HG02763 (cell line): ENCODE data around the gene PPP6R1.

Experiments used
- ATAC-seq: cut with Tn5 transposase; IDR thresholded peaks from one replicate; pipeline ENCODE4 v1.9.1; 2021; ENCODE audit warnings: mild to moderate bottlenecking, moderate library complexity; ENCODE audit not compliant: unreplicated experiment

The PPP6R1 gene

GRCh38 chr19:55258476-55258827 lies 365 bp downstream of the PPP6R1 start:
- ATAC-seq = peak; percentile 17

GRCh38 chr19:55257461-55258420 lies 1.1 kb downstream of the PPP6R1 start:
- ATAC-seq = no peak

- ATAC-seq = no peak
Observed at GRCh38 chr19:55256562-55257460, 2.0 kb downstream of the PPP6R1 start.

GRCh38 chr19:55255618-55256423 lies 3.0 kb downstream of the PPP6R1 start:
- no peak for ATAC-seq

- no peak for ATAC-seq
Observed at GRCh38 chr19:55254625-55254977, 4.2 kb downstream of the PPP6R1 start.

GRCh38 chr19:55253842-55254624 lies 4.8 kb downstream of the PPP6R1 start:
- no peak for ATAC-seq

- ATAC-seq = no peak
Observed at GRCh38 chr19:55252760-55253663, 5.8 kb downstream of the PPP6R1 start.

- ATAC-seq = no peak
Observed at GRCh38 chr19:55251341-55252081, 7.3 kb downstream of the PPP6R1 start.

GRCh38 chr19:55250262-55251036 lies 8.4 kb downstream of the PPP6R1 start:
- ATAC-seq = no peak

GRCh38 chr19:55249841-55250240 lies 9.0 kb downstream of the PPP6R1 start:
- ATAC-seq = no peak

GRCh38 chr19:55248704-55249103 lies 10.1 kb downstream of the PPP6R1 start:
- ATAC-seq = no peak

GRCh38 chr19:55248166-55248675 lies 10.6 kb downstream of the PPP6R1 start:
- no peak for ATAC-seq

GRCh38 chr19:55247621-55248099 lies 11.2 kb downstream of the PPP6R1 start:
- no peak for ATAC-seq

- ATAC-seq = no peak
Observed at GRCh38 chr19:55246462-55247451, 12.1 kb downstream of the PPP6R1 start.

GRCh38 chr19:55245236-55245904 lies 13.4 kb downstream of the PPP6R1 start:
- no peak for ATAC-seq
